Endothelial cell of umbilical vein (primary cell): ENCODE measurements around the gene CXCR5. TPM values are rescaled to one million over a fixed set of nuclear protein-coding genes. Genes with fewer than 3 reads are reported as not detected.

Source experiments
- BruUV-seq: library from RNA; stranded (reverse); fragments of 400-500 nt; replicated peaks from 2 replicates; lab custom pipeline; 2021; lab: Mats Ljungman, UMichigan
- CTCF ChIA-PET: fragments of 300-600, 350-600 bp; sonication (Branson Sonifier 250); formaldehyde crosslinking; loops from one replicate; lab custom pipeline; 2021; ENCODE audit warnings: antibody characterized with exemption, inconsistent platforms; lab: Charles Lee
- POLR2A ChIA-PET: fragments of 300-600, 350-600 bp; sonication (Branson Sonifier 250); formaldehyde crosslinking; loops from one replicate; lab custom pipeline; 2021; ENCODE audit warnings: antibody characterized with exemption, inconsistent platforms; lab: Charles Lee
- DNase-seq: peaks from one replicate; pipeline ENCODE4 v3.0.0-alpha.2; 2011; ENCODE audit warnings: low read depth, low spot score
- FAIRE-seq: peaks from 2 replicates; lab custom pipeline; 2011; peaks lifted over from hg19 to GRCh38; lab: Jason Lieb, UNC
- H2AFZ ChIP-seq: 2 replicates; pipeline ENCODE4 v1.6.0; 2012; ENCODE audit warnings: low read depth, low read length, control low read depth, inconsistent platforms
- H3K27ac ChIP-seq: 2 replicates; pipeline ENCODE4 v1.5.1; 2011; ENCODE audit warnings: low read depth, mild to moderate bottlenecking, control low read depth, low read length, moderate library complexity; ENCODE audit not compliant: insufficient read depth
- H3K27me3 ChIP-seq, 2 experiments: 2 replicates each; pipeline versions ENCODE4 v1.6.0 to v1.6.1; 2011; ENCODE audit warnings: low read length in 2 of 2, mixed read lengths in 1 of 2; ENCODE audit not compliant: control insufficient read depth in 2 of 2, insufficient read depth in 2 of 2
- H3K36me3 ChIP-seq, 2 experiments: 2 replicates in 1 of 2; 3 replicates in 1 of 2; pipeline ENCODE4 v1.5.1; 2011; ENCODE audit warnings: low read length in 2 of 2, mild to moderate bottlenecking in 1 of 2, moderate library complexity in 1 of 2; ENCODE audit not compliant: control insufficient read depth in 2 of 2, insufficient read depth in 2 of 2; ENCODE audit errors: extremely low read depth in 1 of 2
- H3K4me1 ChIP-seq: 3 replicates; pipeline ENCODE4 v1.5.1; 2011; ENCODE audit warnings: mild to moderate bottlenecking, low read length; ENCODE audit not compliant: control insufficient read depth, insufficient read depth; ENCODE audit errors: extremely low read depth
- H3K4me2 ChIP-seq: 2 replicates; pipeline ENCODE4 v1.6.1; 2011; ENCODE audit warnings: low read length, control low read depth, mixed read lengths; ENCODE audit not compliant: insufficient read depth
- H3K4me3 ChIP-seq, 3 experiments: fragments of 200-600 bp in 1 of 3; sonication (generic), shearing (Covaris generic) in 1 of 3; replicated peaks in 1 of 3; 2 replicates each; pipeline ENCODE4 v1.5.1; 2011 to 2016; ENCODE audit warnings: control low read depth in 3 of 3, low read length in 3 of 3, mild to moderate bottlenecking in 2 of 3, inconsistent platforms in 1 of 3, low read depth in 1 of 3, moderate library complexity in 1 of 3; ENCODE audit not compliant: insufficient read depth in 1 of 3
- H3K79me2 ChIP-seq: 2 replicates; pipeline ENCODE4 v1.6.0; 2012; ENCODE audit warnings: low read length, inconsistent platforms; ENCODE audit not compliant: control insufficient read depth, insufficient read depth
- H3K9ac ChIP-seq: replicated peaks from 2 replicates; pipeline ENCODE3; 2011; ENCODE audit warnings: low read length, control low read depth; ENCODE audit not compliant: insufficient read depth; ENCODE audit errors: extremely low read depth
- H3K9me1 ChIP-seq: replicated peaks from 3 replicates; pipeline ENCODE4 v1.6.0; 2011; ENCODE audit warnings: mild to moderate bottlenecking, low read length; ENCODE audit not compliant: control insufficient read depth, insufficient read depth; ENCODE audit errors: extremely low read depth
- H3K9me3 ChIP-seq: replicated peaks from 2 replicates; pipeline ENCODE4 v1.5.1; 2012; ENCODE audit warnings: low read length, inconsistent platforms; ENCODE audit not compliant: control insufficient read depth, insufficient read depth
- H4K20me1 ChIP-seq: replicated peaks from 2 replicates; pipeline ENCODE3; 2011; ENCODE audit warnings: mild to moderate bottlenecking, low read length; ENCODE audit not compliant: control insufficient read depth, insufficient read depth; ENCODE audit errors: extremely low read depth
- CTCF ChIP-seq, 2 donors: IDR thresholded peaks; 1 replicate in 1 of 2; 2 replicates in 1 of 2; pipeline ENCODE4 v1.5.1; 2011; ENCODE audit warnings: low read length in 2 of 2, mild to moderate bottlenecking in 2 of 2, moderate library complexity in 2 of 2, control low read depth in 1 of 2, inconsistent platforms in 1 of 2, low read depth in 1 of 2; ENCODE audit not compliant: insufficient read depth in 1 of 2; ENCODE audit errors: extremely low read depth in 1 of 2
- EZH2 ChIP-seq: IDR thresholded peaks from 2 replicates; pipeline ENCODE4 v1.6.1; 2012; ENCODE audit warnings: borderline replicate concordance, low read depth, mild to moderate bottlenecking, moderate library complexity, low read length, inconsistent platforms; ENCODE audit not compliant: severe bottlenecking
- FOS ChIP-seq: IDR thresholded peaks from 2 replicates; pipeline ENCODE4 v1.6.1; 2011; ENCODE audit warnings: mild to moderate bottlenecking, low read length, moderate library complexity, borderline replicate concordance; ENCODE audit not compliant: insufficient read depth
- GATA2 ChIP-seq: IDR thresholded peaks from 2 replicates; pipeline ENCODE4 v1.7.0; 2011; ENCODE audit warnings: low read depth, mild to moderate bottlenecking, moderate library complexity, mixed read lengths, low read length; ENCODE audit not compliant: insufficient read length, insufficient read depth
- JUN ChIP-seq: IDR thresholded peaks from 2 replicates; pipeline ENCODE4 v1.6.1; 2011; ENCODE audit warnings: borderline replicate concordance, low read depth; ENCODE audit not compliant: insufficient read length, insufficient read depth
- MAX ChIP-seq: IDR thresholded peaks from 2 replicates; pipeline ENCODE4 v1.6.1; 2011; ENCODE audit not compliant: insufficient read depth, insufficient read length
- MYC ChIP-seq: IDR thresholded peaks from one replicate; pipeline ENCODE4 v1.6.1; 2011; ENCODE audit warnings: mild to moderate bottlenecking, low read depth, low read length
- POLR2A ChIP-seq: IDR thresholded peaks from 2 replicates; pipeline ENCODE4 v1.6.1; 2012; ENCODE audit warnings: low read depth, mild to moderate bottlenecking, control low read depth, low read length
- POLR2AphosphoS5 ChIP-seq: IDR thresholded peaks from 2 replicates; pipeline ENCODE4 v1.6.1; 2012; ENCODE audit warnings: low read depth, mild to moderate bottlenecking, control low read depth, low read length, moderate library complexity; ENCODE audit not compliant: insufficient read depth
- dilution Hi-C: fragments of 300-500 bp; cut with MboI; formaldehyde crosslinking; loops from one replicate; pipeline ENCODE4 v1.15.0; 2019; ENCODE audit warnings: low sequenced_read_pairs; ENCODE audit not compliant: extremely low pct_ligation_motif_present
- intact Hi-C: fragments of 100-400 bp; cut with micrococcal nuclease; formaldehyde crosslinking; loops from one replicate; pipeline ENCODE4 v1.10.0; 2022
- polyA plus RNA-seq, 4 experiments: library from polyadenylated mRNA; depleted of rRNA in 3 of 4; stranded (reverse) in 3 of 4; unstranded in 1 of 4; fragments of >200 nt; gene quantifications; 2 replicates each; pipeline versions ENCODE4 v1.2.1 to v1.2.3, GENCODE V29; 2011 to 2012; ENCODE audit warnings: missing spikeins in 1 of 4
- total RNA-seq: library from RNA; stranded (reverse); gene quantifications from 2 replicates; pipeline ENCODE4 v1.2.3, GENCODE V29; 2021

Gene CXCR5
- total and polyA plus RNA-seq, 2 donors (not counting 3 experiments of a cell fraction or from before 2014, with no cell fraction given), result not detected

GRCh38 chr11:118914178-118914918, 30.7 kb downstream of the CXCR5 start:
- H3K9ac ChIP-seq, result peak overlapping the region; percentile 50

More at GRCh38 chr11:118914178-118914918, 30.7 kb downstream of the CXCR5 start:
- Histone ChIP-seq H3K9me1 (no peaks in the 10 kb centered on the region), H3K36me3 (no peaks in the 10 kb centered on the region), H3K27me3 (no peaks in the 10 kb centered on the region), H2AFZ (no peak overlapping the region), H3K9me3 (no peaks in the 10 kb centered on the region), H3K4me2 (peak overlapping the region; percentile 56), H3K79me2 (peaks cover 50% of the 10 kb centered on the region), H3K27ac (peak overlapping the region; percentile 83), H3K4me3 (no peak overlapping the region), H3K4me1 (peaks cover 73% of the 10 kb centered on the region), H4K20me1 (no peaks in the 10 kb centered on the region)
- TF ChIP-seq EZH2 (no peak), POLR2AphosphoS5 (no peak), MAX (no peak), CTCF (IDR thresholded peaks at IDR 0.05; ENCODE audit: extremely low read depth in 1 of 2, insufficient read depth in 1 of 2, low read depth in 1 of 2, low read length in 2 of 2) (no peak), GATA2 (no peak), JUN (no peak), POLR2A (no peak), FOS (no peak), MYC (no peak)
- intact Hi-C loops (loop anchor here (5.0 kb wide), 2 partner anchors 173 to 403 kb away; partner anchors contain the start of gene MCAM), dilution Hi-C loops (no loop called here)
- DNase-seq, result no peak
- CTCF ChIA-PET, result interaction anchor here (0.6 to 10.0 kb wide), 4 partner anchors 13 to 277 kb away, joined by 3 to 330 read pairs (median 4); partner anchors contain the start of genes BCL9L and DDX6
- BruUV-seq, result no TSS peak
- peak; percentile 69 for FAIRE-seq
- POLR2A ChIA-PET, result interaction anchor here (6.3 kb wide), 1 partner anchor 11 kb away, joined by 52 read pairs; the partner anchor contains the start of gene BCL9L
